Mesenchymal stem cell (in vitro differentiated cells and primary cell): Measurements from ENCODE around the gene PTPRD.

ENCODE experiments used
- DNase-seq: peaks from one replicate; pipeline ENCODE4 v3.0.0-alpha.2; 2013
- H2AFZ ChIP-seq: one replicate; pipeline ENCODE4 v1.6.1; 2013; ENCODE audit warnings: low read depth, mild to moderate bottlenecking, control low read depth, inconsistent platforms, low read length, moderate library complexity
- H2AK5ac ChIP-seq: 2 replicates; pipeline ENCODE4 v1.6.1; 2013; ENCODE audit warnings: low read length, moderate library complexity, mild to moderate bottlenecking, inconsistent platforms; ENCODE audit not compliant: severe bottlenecking
- H2BK120ac ChIP-seq: one replicate; pipeline ENCODE4 v1.6.1; 2013; ENCODE audit warnings: low read depth, mild to moderate bottlenecking, inconsistent platforms, low read length, moderate library complexity
- H2BK12ac ChIP-seq, 2 experiments: one replicate each; pipeline ENCODE4 v1.6.1; 2013; ENCODE audit warnings: inconsistent platforms in 2 of 2, low read length in 2 of 2, mild to moderate bottlenecking in 2 of 2, moderate library complexity in 2 of 2, control low read depth in 1 of 2
- H2BK15ac ChIP-seq: one replicate; pipeline ENCODE4 v1.6.1; 2013; ENCODE audit warnings: mild to moderate bottlenecking, low read depth, inconsistent platforms; ENCODE audit not compliant: poor library complexity, severe bottlenecking
- H2BK5ac ChIP-seq: 2 replicates; pipeline ENCODE4 v1.6.1; 2013; ENCODE audit warnings: low read depth, mild to moderate bottlenecking, low read length, control low read depth, inconsistent platforms; ENCODE audit not compliant: poor library complexity, severe bottlenecking
- H3K14ac ChIP-seq, 2 experiments: one replicate each; pipeline ENCODE4 v1.6.1; 2013; ENCODE audit warnings: inconsistent platforms in 2 of 2, low read length in 2 of 2, control low read depth in 1 of 2, mild to moderate bottlenecking in 1 of 2, moderate library complexity in 1 of 2
- H3K18ac ChIP-seq, 2 experiments: one replicate each; pipeline ENCODE4 v1.6.1; 2013; ENCODE audit warnings: inconsistent platforms in 2 of 2, low read length in 2 of 2, control low read depth in 1 of 2, low read depth in 1 of 2, mild to moderate bottlenecking in 1 of 2
- H3K23ac ChIP-seq, 2 experiments: one replicate each; pipeline ENCODE4 v1.6.1; 2013; ENCODE audit warnings: inconsistent platforms in 2 of 2, low read length in 2 of 2, mild to moderate bottlenecking in 2 of 2, moderate library complexity in 2 of 2, control low read depth in 1 of 2
- H3K27ac ChIP-seq: 2 replicates; pipeline ENCODE4 v1.5.1; 2013; ENCODE audit warnings: mild to moderate bottlenecking, moderate library complexity, low read length, control low read depth, inconsistent platforms; ENCODE audit not compliant: poor library complexity, severe bottlenecking
- H3K27me3 ChIP-seq, 2 experiments: 2 replicates each; pipeline versions ENCODE4 v1.6.1 to v1.7.0; 2013; ENCODE audit warnings: low read length in 2 of 2, mild to moderate bottlenecking in 2 of 2, moderate library complexity in 2 of 2, control low read depth in 1 of 2, inconsistent platforms in 1 of 2; ENCODE audit not compliant: control insufficient read depth in 1 of 2, insufficient read depth in 1 of 2
- H3K36me3 ChIP-seq, 2 experiments: 2 replicates each; pipeline versions ENCODE4 v1.6.1 to v1.7.0; 2013; ENCODE audit warnings: low read length in 2 of 2, control low read depth in 1 of 2, inconsistent platforms in 1 of 2, low read depth in 1 of 2, mild to moderate bottlenecking in 1 of 2; ENCODE audit not compliant: insufficient read depth in 2 of 2, control insufficient read depth in 1 of 2
- H3K4ac ChIP-seq, 2 experiments: one replicate each; pipeline ENCODE4 v1.6.1; 2013; ENCODE audit warnings: inconsistent platforms in 2 of 2, low read length in 2 of 2, mild to moderate bottlenecking in 2 of 2, moderate library complexity in 2 of 2, control low read depth in 1 of 2, low read depth in 1 of 2
- H3K4me1 ChIP-seq: 2 replicates; pipeline ENCODE4 v1.6.1; 2013; ENCODE audit warnings: low read depth, low read length, control low read depth; ENCODE audit not compliant: control insufficient read depth, insufficient read depth
- H3K4me2 ChIP-seq: 2 replicates; pipeline ENCODE4 v1.6.1; 2013; ENCODE audit warnings: low read length, mild to moderate bottlenecking, inconsistent platforms; ENCODE audit not compliant: poor library complexity, severe bottlenecking
- H3K4me3 ChIP-seq, 2 experiments: 2 replicates each; pipeline versions ENCODE4 v1.5.1 to v1.7.0; 2013; ENCODE audit warnings: low read length in 2 of 2, mild to moderate bottlenecking in 2 of 2, control low read depth in 1 of 2, low read depth in 1 of 2; ENCODE audit not compliant: insufficient read depth in 1 of 2
- H3K79me1 ChIP-seq: replicated peaks from 2 replicates; pipeline ENCODE4 v1.6.1; 2013; ENCODE audit warnings: mild to moderate bottlenecking, control low read depth, low read length, inconsistent platforms; ENCODE audit not compliant: poor library complexity, severe bottlenecking
- H3K9ac ChIP-seq: 2 replicates; pipeline ENCODE4 v1.7.0; 2013; ENCODE audit warnings: mild to moderate bottlenecking, low read length, moderate library complexity
- H3K9me3 ChIP-seq: 2 replicates; pipeline ENCODE4 v1.7.0; 2013; ENCODE audit warnings: mild to moderate bottlenecking, low read length; ENCODE audit not compliant: control insufficient read depth
- H4K8ac ChIP-seq: one replicate; pipeline ENCODE4 v1.6.1; 2013; ENCODE audit warnings: inconsistent platforms, mild to moderate bottlenecking, low read length, moderate library complexity
- H4K91ac ChIP-seq: one replicate; pipeline ENCODE4 v1.6.1; 2013; ENCODE audit warnings: mild to moderate bottlenecking, low read length, inconsistent platforms
- WGBS: methylation state at CpG from one replicate; pipeline ENCODE4 v1.1.7; 2013; ENCODE audit warnings: mixed read lengths; 5-methylcytosine and 5-hydroxymethylcytosine counted together

PTPRD gene

DNA sequence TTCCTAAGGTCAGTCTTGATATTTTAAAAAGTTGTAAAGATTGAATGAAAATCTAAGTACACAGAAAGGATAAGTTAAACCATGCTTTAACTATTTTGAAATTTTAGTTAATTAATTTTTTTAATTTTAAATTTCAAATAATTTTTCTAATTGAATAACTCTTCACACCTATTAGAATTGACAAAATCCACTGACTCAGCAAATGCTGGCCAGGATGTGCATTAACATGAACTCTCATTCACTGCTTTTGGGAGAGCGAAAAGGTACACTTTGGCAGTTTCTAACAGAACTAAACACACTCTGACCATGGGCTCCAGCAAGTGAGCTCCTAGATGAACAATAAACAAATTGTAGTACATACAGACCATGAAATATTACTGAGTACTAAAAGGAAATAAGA lies 209.5 kb downstream of the PTPRD start:
- H2AFZ ChIP-seq: no peak overlapping the region
- H3K4me3 ChIP-seq: no peak overlapping the region
- no peak overlapping the region for H3K9ac ChIP-seq
- H2BK12ac ChIP-seq: no peak overlapping the region
- no peak overlapping the region for H3K18ac ChIP-seq
- H3K27ac ChIP-seq: no peak overlapping the region
- no peaks in the 10 kb centered on the region for H3K4me1 ChIP-seq
- no peak overlapping the region for H3K14ac ChIP-seq
- 100% methylated on average over 1 of the region's 1 CpG for WGBS
- H2BK5ac ChIP-seq: no peak overlapping the region
- no peak overlapping the region for H3K4ac ChIP-seq
- no peak overlapping the region for H4K8ac ChIP-seq
- H2AK5ac ChIP-seq: no peak overlapping the region
- H3K27me3 ChIP-seq: no peaks in the 10 kb centered on the region
- H2BK15ac ChIP-seq: no peak overlapping the region
- no peak overlapping the region for H3K23ac ChIP-seq
- no peak overlapping the region for H3K4me2 ChIP-seq
- H3K36me3 ChIP-seq: no peaks in the 10 kb centered on the region
- no peaks in the 10 kb centered on the region for H3K79me1 ChIP-seq
- DNase-seq: no peak
- H4K91ac ChIP-seq: no peak overlapping the region
- H2BK120ac ChIP-seq: no peak overlapping the region
- peaks cover 4% of the 10 kb centered on the region for H3K9me3 ChIP-seq

DNA sequence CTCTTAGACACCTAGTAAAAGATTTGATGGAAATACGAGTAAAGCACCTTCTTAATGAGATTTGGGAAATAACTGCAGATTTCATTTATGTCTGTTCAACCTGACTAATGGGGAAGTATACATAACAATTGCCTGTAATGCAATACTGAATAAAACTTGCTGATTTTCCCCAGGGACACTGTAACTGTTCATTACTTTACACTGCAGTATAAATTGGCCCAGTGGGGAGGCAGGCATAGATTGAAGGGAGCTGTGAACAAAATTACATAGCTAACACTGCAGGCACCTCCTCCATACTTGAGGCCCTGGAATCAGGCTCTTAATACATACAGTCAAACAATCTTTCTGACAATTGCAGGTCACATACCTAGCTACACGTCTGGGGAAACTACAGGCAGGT lies 216.2 kb downstream of the PTPRD start:
- Histone ChIP-seq H3K36me3 (no peaks in the 10 kb centered on the region), H4K8ac (no peak overlapping the region), H3K4me2 (no peak overlapping the region), H4K91ac (no peak overlapping the region), H3K14ac (no peak overlapping the region), H3K27ac (no peak overlapping the region), H3K23ac (no peak overlapping the region), H2AFZ (no peak overlapping the region), H3K4me3 (no peak overlapping the region), H2BK15ac (no peak overlapping the region), H3K4me1 (no peaks in the 10 kb centered on the region), H2AK5ac (no peak overlapping the region), H2BK12ac (no peak overlapping the region), H3K9me3 (no peaks in the 10 kb centered on the region), H2BK120ac (no peak overlapping the region), H3K27me3 (no peaks in the 10 kb centered on the region), H3K9ac (no peak overlapping the region), H3K18ac (no peak overlapping the region), H3K79me1 (no peaks in the 10 kb centered on the region), H3K4ac (no peak overlapping the region), H2BK5ac (no peak overlapping the region)
- no peak for DNase-seq
- 75% methylated on average over 2 of the region's 2 CpGs for WGBS

DNA sequence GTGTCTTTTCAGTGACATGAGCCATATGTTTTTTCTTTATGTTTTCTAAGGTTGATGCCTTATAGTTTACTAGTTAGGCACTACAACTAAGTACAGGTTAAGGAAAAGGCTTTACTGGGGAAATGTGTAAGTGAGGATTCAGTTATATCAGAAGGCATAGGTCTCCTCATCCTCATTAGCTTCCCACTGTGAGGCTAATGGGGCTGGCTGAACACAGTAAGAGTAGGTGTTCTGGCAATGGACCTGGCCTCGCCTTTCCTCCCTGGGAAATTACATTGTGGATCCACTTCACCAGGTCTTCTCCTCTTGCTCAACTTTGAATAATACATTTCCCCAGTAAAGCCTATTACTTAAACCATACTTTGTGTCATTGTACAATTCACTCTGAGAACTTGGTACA lies 225.5 kb downstream of the PTPRD start:
- Histone ChIP-seq H3K4me2 (no peak overlapping the region), H3K27ac (no peak overlapping the region), H3K9ac (no peak overlapping the region), H2AFZ (no peak overlapping the region), H3K14ac (no peak overlapping the region), H3K79me1 (no peaks in the 10 kb centered on the region), H3K4me3 (no peak overlapping the region), H3K18ac (no peak overlapping the region), H3K4ac (no peak overlapping the region), H3K36me3 (no peaks in the 10 kb centered on the region), H4K91ac (no peak overlapping the region), H3K27me3 (no peaks in the 10 kb centered on the region), H2BK120ac (no peak overlapping the region), H2BK5ac (no peak overlapping the region), H4K8ac (no peak overlapping the region), H3K4me1 (no peaks in the 10 kb centered on the region), H2AK5ac (no peak overlapping the region), H3K9me3 (no peaks in the 10 kb centered on the region), H3K23ac (no peak overlapping the region), H2BK12ac (no peak overlapping the region), H2BK15ac (no peak overlapping the region)
- DNase-seq: no peak
- WGBS: 86% methylated on average over 1 of the region's 1 CpG

DNA sequence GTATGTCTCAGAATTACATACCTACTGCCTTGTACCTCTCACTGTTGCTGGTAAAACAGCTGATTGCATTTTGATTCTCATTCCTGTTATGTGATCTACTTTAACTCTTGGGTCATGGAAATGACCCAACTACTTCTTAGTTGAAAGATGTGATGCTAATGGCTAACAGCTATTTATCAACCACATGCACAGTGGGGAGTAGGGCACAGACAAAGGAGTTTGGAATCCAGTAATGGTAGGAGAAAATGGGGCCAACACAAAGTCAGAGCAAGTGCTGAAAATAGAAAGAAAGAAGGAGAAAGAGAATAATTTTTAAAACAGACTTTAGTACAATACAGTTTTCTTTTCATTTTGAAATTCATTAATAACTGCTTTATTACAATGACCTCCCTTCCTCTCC lies 241.0 kb downstream of the PTPRD start:
- Histone ChIP-seq H3K4me2 (no peak overlapping the region), H2BK15ac (no peak overlapping the region), H3K4me1 (no peaks in the 10 kb centered on the region), H2BK12ac (no peak overlapping the region), H3K4ac (no peak overlapping the region), H3K27me3 (no peaks in the 10 kb centered on the region), H2BK5ac (no peak overlapping the region), H2AFZ (no peak overlapping the region), H3K9ac (no peak overlapping the region), H2BK120ac (no peak overlapping the region), H3K36me3 (no peaks in the 10 kb centered on the region), H3K79me1 (no peaks in the 10 kb centered on the region), H3K23ac (no peak overlapping the region), H2AK5ac (no peak overlapping the region), H3K27ac (no peak overlapping the region), H3K18ac (no peak overlapping the region), H4K91ac (no peak overlapping the region), H3K4me3 (no peak overlapping the region), H3K14ac (no peak overlapping the region), H4K8ac (no peak overlapping the region), H3K9me3 (no peaks in the 10 kb centered on the region)
- DNase-seq: no peak
